ENCODE measurements around the gene SLC35E4. TPM values are rescaled to one million over a fixed set of nuclear protein-coding genes. Genes with fewer than 3 reads are reported as not detected.

SLC35E4 gene
- total RNA-seq, 1 donor from 2014 or later: 3.4 TPM

GRCh38 chr22:30667494-30668385, 32.2 kb downstream of the SLC35E4 start, which contains the start of gene DUSP18:
DUSP18 (minus strand) TSS chr22:30667875; CDS start chr22:30664003, 3,872 bp downstream.
- DNase-seq (ENCODE audit: extremely low spot score, unreplicated experiment): peak; percentile 97
- H3K4me1 Mint-ChIP-seq (ENCODE audit: unreplicated experiment): peaks cover 8% of the 10 kb centered on the region
- H3K27me3 Mint-ChIP-seq: peaks cover 11% of the 10 kb centered on the region
- peak within 1 kb of the TSS; percentile 85 for H3K27ac Mint-ChIP-seq
- peak within 1 kb of the TSS; percentile 96 for H3K4me3 Mint-ChIP-seq
- TF ChIP-seq CTCF (conservative IDR thresholded peaks at IDR 0.05): peak; percentile 72
- no peaks in the 10 kb centered on the region for H3K9me3 Mint-ChIP-seq
- peaks cover 7% of the 10 kb centered on the region for H3K36me3 Mint-ChIP-seq

- Mint-ChIP-seq H3K36me3 (peaks cover 5% of the 10 kb centered on the region), H3K27ac (peak overlapping the region; percentile 85), H3K9me3 (no peaks in the 10 kb centered on the region), H3K27me3 (peaks cover 11% of the 10 kb centered on the region), H3K4me1 (ENCODE audit: unreplicated experiment) (peaks cover 8% of the 10 kb centered on the region), H3K4me3 (peak overlapping the region; percentile 96)
- no peak for DNase-seq (ENCODE audit: extremely low spot score, unreplicated experiment)
- TF ChIP-seq CTCF (conservative IDR thresholded peaks at IDR 0.05): no peak
Measured at GRCh38 chr22:30668386-30668710, 32.8 kb downstream of the SLC35E4 start.

DNA sequence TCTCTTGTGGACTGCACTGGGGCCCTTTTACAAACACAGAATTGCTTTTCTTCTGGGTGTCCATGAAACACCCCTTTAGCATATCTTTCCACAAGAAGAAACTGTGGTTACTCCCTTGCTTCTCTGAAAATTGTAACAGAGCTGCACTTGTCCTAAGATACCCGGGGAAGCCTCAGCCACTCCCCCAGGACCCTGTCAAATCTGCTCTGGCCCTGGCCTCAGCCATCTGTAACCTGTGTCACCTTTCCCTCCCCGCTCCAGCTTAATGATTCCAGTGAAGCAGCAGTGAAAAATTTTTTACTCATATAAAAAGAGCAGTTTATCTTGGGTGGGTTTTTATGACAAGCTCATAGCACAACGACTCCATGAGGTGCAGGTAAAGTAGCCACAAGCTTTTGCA, 35.5 kb downstream of the SLC35E4 start:
- TF ChIP-seq CTCF (conservative IDR thresholded peaks at IDR 0.05): no peak
- no peaks in the 10 kb centered on the region for H3K36me3 Mint-ChIP-seq
- no peaks in the 10 kb centered on the region for H3K9me3 Mint-ChIP-seq
- no peak overlapping the region for H3K4me3 Mint-ChIP-seq
- DNase-seq (ENCODE audit: extremely low spot score, unreplicated experiment): no peak
- H3K27me3 Mint-ChIP-seq: peaks cover 11% of the 10 kb centered on the region
- H3K4me1 Mint-ChIP-seq (ENCODE audit: unreplicated experiment): peaks cover 8% of the 10 kb centered on the region
- H3K27ac Mint-ChIP-seq: no peak overlapping the region

DNA sequence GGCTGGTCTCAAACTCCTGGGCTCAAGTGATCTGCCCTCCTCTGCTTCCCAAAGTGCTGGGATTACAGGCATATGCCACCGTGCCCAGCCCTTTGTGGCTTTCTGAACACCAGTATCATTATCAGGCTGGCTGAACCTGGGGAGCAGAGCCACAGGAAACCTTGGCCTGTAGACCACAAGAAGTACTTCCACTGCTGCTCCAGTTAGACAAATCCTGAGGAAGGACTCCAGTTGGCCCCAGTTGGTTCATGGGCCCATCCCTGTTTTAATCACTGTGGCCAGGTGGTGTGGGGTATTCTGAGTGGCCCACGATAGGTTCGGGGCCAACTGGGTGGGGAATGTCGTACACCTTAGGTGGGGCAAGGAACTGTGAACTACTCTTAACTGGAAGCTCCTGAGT, 37.6 kb downstream of the SLC35E4 start:
- no peak for DNase-seq (ENCODE audit: extremely low spot score, unreplicated experiment)
- Mint-ChIP-seq H3K4me3 (no peak overlapping the region), H3K27ac (no peak overlapping the region), H3K36me3 (no peaks in the 10 kb centered on the region), H3K27me3 (peaks cover 20% of the 10 kb centered on the region), H3K9me3 (no peaks in the 10 kb centered on the region), H3K4me1 (ENCODE audit: unreplicated experiment) (peaks cover 7% of the 10 kb centered on the region)
- TF ChIP-seq CTCF (conservative IDR thresholded peaks at IDR 0.05): no peak

- peaks cover 14% of the 10 kb centered on the region for H3K4me1 Mint-ChIP-seq (ENCODE audit: unreplicated experiment)
- no peak overlapping the region for H3K27ac Mint-ChIP-seq
- no peak for TF ChIP-seq CTCF (conservative IDR thresholded peaks at IDR 0.05)
- peaks cover 26% of the 10 kb centered on the region for H3K27me3 Mint-ChIP-seq
- H3K9me3 Mint-ChIP-seq: no peaks in the 10 kb centered on the region
- H3K4me3 Mint-ChIP-seq: no peak overlapping the region
- no peaks in the 10 kb centered on the region for H3K36me3 Mint-ChIP-seq
- no peak for DNase-seq (ENCODE audit: extremely low spot score, unreplicated experiment)
Measured at GRCh38 chr22:30674482-30674881, 38.9 kb downstream of the SLC35E4 start.
